HG02571 (cell line): ENCODE measurements around the gene OR2G6.
A peak's percentile ranks its signal among the peaks of the same experiment; 100 is the strongest.
"Not testable (repeated sequence)": the region's sequence is repeated elsewhere in the genome, so short reads cannot be mapped to it uniquely, and the experiment has no call there.

Experiments
- ATAC-seq: cut with Tn5 transposase; IDR thresholded peaks from one replicate; pipeline ENCODE4 v1.9.1; 2021; ENCODE audit warnings: mild to moderate bottlenecking, moderate library complexity; ENCODE audit not compliant: unreplicated experiment

Gene OR2G6

DNA sequence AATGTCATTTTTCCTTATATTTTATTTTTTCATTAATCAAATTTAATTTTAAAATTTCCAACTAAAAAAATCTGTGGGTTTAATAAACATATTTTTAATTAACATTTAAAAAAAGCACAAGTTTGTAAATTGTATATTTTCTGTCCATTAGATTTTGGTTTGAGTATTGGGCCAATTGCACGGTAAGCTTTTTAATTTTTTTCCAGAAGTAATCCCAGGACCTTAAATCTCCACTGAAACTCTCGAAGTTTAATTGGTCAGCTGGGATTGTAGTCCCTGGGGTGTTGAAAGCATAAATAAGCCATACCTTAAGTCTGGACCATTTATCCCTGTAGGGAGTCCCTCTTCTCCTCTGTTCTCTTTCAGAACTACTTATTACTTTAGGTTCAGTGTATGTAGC is at the start of gene OR2G6:
TSS of gene OR2G6 (plus strand) at position 301 of the 400 bp plus-strand sequence. CDS start 13,574 bp downstream, outside the sequence.
- ATAC-seq, result not testable (repeated sequence)

DNA sequence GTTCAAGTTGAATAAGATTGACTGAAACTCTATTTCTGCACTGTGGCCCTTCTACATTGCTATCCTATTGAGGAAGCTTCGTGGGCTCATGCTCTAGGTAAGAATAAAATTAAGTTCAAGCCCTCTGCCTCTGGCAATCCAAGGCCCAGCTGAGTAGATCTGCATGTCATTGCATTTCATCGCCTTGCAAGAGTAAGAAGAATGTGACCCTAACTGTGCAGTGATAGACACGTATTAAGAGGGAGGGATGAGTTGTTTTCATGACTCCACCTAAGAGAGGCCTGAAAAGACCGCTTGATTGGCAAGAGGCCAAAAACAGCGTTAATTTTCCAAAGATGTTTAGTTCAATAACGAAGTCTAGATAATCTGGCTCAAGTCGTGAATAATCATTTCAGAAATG is 48.8 kb upstream of the OR2G6 start:
- not testable (repeated sequence) for ATAC-seq

DNA sequence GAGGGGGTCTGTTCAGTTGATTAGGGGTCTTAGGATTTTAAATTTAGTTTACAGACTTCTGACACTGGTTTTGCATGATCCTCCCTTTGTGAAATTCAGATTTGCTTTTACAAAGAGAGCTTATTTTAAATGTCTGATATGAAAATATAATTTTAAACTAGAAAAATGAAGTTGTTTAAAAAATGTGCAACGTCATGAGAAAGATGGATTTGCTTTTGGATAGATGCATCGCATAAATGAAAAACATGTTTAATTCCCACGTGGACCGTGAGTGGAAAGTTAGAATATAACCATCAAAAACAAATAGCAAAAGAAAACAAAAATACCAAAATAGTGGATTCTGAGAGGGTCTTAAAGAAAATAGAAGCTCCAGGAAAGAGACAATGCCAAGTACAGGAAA is 36.7 kb upstream of the OR2G6 start:
- ATAC-seq, result no peak

DNA sequence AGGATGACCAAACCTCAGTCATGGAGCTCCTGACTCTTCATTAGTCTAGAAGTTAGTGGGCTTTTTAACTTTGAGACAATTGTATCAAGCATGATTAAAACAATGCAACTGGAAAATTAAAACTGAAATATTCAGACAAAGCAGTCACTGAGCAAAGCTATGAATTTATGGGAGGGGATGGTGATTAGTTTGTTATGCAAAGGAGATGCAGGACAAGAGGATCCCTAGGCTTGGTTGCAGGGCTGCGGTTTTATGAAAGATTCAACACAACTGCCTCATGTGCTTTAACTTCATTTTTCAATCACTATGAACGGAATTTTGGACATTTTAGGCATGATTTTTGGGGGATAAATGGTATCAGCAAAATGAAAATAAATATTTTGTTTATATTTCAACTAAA is 35.8 kb upstream of the OR2G6 start:
- ATAC-seq, result not testable (repeated sequence)

DNA sequence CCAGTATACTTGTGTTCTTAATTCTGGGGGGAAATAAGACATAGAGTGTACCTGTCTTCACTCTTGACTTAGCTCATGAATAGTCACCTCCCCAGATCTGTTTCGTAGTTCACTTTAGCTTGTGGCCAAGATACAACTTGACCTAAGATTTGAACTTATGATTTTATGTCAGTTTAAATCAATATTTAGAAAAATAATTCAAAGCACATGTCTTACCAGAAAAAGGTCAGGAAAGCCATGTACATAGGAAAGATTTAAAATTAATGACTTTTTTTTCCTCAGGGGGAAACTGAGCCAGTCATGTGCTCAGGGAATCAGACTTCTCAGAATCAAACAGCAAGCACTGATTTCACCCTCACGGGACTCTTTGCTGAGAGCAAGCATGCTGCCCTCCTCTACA is 34.8 kb upstream of the OR2G6 start, which contains the start of gene OR2T3:
TSS of gene OR2T3 (plus strand) at position 301 of the 400 bp plus-strand sequence. CDS start at position 301, 0 bp downstream.
- ATAC-seq, result not testable (repeated sequence)

DNA sequence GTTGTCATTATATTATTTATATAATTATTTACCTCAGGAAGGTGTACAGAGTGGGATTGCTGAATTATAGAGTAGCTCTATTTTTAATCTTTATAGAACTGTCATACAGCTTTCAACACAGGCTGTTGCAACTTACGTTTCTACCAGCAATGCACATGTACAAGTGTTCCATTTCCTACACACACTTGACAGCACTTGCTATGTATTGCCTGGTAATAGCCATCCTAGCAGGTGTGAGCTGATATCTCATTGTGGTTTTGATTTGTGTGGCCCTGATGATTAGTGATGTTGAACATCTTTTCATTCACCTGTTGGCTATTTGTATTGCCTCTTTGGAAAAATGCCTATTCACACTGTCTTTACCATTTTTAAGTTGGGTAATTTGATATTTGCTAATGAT is 32.2 kb upstream of the OR2G6 start:
- ATAC-seq, result not testable (repeated sequence)

DNA sequence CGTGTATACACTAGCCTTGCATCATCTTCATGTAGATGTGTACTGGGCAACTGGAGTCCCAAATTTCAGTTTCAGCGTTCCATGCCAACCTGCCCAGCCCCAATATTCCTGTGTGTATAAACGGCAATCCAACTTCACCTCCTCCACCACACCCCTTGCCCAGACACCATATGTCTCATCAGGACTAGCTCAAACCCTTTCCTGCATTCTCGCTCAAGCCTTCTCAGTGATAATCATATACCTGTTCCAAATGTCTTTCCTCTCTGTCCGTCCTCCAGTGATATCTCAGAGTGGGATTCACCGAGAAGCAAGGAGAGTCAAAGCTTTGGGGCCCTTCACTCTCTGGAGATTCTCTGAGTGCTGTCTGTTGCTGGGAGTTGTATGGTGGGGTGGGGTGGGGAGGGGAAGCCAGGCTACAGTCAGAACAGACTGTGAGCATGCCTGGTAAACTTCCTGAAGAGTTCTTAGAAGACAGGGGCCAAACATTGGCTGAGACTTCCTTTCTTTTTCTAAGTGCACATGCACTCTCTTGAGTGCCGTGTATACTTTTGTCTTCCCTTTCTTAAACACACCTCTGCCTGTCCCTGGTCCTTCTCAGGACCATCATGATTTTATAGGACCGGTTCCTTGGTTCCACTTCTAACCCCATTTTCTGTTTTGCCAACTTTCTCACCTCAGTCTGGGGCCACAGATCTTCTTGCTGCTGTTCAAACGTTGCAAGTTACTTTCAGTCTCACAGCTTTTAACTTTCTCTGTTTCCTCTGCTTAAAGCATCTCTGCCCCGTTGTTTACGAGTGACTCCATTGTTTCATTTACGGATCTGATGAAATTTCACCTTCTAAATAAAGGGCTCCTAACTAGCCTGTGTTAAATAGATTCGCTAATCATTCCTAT is 25.9 kb upstream of the OR2G6 start:
- peak; percentile 89 for ATAC-seq

DNA sequence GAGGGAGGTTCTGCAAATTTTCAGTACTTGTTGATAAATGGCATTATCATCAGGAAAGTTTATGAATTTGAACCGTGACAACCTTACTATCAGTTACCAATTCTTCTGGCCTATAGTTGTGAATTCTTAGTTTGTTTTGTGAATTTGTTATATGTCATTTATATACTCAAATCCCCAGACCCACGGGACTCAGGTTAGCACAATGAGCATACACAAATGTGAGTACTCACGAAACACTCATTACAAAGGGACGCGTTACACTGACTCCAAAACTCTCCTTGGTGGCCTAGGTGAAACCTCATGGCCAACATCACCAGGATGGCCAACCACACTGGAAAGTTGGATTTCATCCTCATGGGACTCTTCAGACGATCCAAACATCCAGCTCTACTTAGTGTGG is 19.6 kb upstream of the OR2G6 start, which contains the start of gene OR2T5:
TSS of gene OR2T5 (plus strand) at position 301 of the 400 bp plus-strand sequence. CDS start at position 301, 0 bp downstream.
- not testable (repeated sequence) for ATAC-seq

DNA sequence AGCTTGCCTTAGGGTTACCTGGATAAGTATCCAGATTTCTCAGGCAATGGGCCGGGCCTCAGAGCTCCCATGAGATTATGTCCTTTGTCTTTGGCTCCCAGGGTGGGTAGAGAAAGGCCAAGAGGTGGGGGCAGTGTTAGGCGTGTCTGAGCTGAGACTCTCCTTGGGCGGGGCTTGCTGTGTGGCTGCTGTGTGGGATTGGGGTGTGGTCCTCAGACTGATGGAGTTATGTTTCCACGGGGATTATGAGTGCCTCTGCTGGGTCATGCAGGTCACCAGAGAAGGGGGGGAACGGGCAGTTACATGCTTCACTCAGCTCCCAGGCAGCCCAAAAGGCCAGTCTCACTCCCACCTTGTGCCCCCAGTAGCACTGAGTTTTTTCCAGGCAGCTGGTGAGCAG is 11.2 kb upstream of the OR2G6 start:
- not testable (repeated sequence) for ATAC-seq

DNA sequence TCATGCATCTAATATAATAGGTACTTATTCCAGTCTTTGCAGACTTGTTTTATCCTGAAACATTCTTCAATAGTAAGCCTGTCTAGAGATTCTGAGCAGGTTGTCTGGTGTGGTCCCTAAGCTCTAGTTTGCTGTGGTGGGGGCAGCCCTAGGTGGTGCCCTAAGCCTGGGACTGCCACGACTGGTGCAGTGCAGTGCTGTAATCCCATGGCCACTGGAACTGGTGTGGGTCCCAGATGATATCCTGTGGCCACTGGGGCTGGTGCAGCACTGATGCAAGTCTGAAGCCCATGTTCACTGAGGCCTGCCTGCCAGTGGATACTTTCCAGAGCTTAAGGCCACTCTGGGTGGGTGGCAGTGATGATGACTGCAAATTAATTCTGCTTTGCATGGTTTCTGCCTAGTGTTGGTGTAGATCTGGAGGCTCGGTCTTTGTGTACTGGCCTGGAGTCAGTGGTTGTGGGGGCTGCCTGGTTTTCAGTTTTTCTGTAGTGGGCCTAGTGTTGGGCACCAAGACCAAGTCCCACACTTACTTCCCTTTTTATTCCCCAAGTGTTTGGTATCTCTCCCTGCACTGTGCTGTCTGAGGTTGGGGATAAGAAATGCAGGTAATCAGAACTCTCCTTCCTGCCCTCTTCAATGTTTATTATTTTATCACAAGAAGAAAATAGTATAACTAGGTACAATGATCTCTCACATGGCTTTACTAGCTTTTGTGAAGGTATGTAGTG is 7.4 kb upstream of the OR2G6 start:
- not testable (repeated sequence) for ATAC-seq

DNA sequence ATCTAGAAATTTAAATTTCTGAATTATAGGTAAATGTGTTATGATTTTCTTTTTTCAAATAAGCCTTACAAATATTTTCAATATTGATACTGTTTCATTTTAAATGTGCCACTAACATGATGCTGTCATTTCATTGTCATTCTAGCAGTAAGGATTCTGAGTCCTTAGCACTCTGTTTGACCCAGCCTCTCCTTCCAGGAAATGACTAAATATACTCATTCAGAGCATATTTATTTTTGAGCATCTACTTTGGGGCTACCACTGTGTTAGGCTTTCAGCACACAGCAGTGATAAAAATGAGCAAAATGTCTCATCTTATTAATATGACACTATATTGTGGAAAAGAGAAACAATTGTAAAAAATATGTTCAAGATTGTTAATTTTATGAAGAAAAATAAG is 2.3 kb downstream of the OR2G6 start:
- ATAC-seq, result not testable (repeated sequence)

DNA sequence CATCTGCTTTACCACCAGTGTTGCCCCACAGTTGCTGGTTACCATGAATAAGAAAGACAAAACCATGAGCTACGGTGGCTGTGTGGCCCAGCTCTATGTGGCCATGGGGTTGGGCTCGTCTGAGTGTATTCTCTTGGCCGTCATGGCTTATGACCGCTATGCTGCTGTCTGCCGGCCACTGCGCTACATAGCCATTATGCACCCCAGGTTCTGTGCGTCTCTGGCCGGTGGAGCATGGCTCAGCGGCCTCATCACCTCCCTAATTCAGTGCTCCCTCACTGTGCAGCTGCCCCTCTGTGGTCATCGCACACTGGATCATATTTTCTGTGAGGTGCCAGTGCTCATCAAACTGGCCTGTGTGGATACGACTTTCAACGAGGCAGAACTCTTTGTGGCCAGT is 14.0 kb downstream of the OR2G6 start:
- ATAC-seq, result no peak

DNA sequence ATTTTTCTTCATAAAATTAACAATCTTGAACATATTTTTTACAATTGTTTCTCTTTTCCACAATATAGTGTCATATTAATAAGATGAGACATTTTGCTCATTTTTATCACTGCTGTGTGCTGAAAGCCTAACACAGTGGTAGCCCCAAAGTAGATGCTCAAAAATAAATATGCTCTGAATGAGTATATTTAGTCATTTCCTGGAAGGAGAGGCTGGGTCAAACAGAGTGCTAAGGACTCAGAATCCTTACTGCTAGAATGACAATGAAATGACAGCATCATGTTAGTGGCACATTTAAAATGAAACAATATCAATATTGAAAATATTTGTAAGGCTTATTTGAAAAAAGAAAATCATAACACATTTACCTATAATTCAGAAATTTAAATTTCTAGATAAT is 29.6 kb downstream of the OR2G6 start:
- ATAC-seq, result not testable (repeated sequence)

DNA sequence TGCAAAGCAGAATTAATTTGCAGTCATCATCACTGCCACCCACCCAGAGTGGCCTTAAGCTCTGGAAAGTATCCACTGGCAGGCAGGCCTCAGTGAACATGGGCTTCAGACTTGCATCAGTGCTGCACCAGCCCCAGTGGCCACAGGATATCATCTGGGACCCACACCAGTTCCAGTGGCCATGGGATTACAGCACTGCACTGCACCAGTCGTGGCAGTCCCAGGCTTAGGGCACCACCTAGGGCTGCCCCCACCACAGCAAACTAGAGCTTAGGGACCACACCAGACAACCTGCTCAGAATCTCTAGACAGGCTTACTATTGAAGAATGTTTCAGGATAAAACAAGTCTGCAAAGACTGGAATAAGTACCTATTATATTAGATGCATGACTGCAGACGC is 39.5 kb downstream of the OR2G6 start:
- ATAC-seq, result not testable (repeated sequence)

DNA sequence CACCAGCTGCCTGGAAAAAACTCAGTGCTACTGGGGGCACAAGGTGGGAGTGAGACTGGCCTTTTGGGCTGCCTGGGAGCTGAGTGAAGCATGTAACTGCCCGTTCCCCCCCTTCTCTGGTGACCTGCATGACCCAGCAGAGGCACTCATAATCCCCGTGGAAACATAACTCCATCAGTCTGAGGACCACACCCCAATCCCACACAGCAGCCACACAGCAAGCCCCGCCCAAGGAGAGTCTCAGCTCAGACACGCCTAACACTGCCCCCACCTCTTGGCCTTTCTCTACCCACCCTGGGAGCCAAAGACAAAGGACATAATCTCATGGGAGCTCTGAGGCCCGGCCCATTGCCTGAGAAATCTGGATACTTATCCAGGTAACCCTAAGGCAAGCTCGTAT is 43.2 kb downstream of the OR2G6 start:
- not testable (repeated sequence) for ATAC-seq

DNA sequence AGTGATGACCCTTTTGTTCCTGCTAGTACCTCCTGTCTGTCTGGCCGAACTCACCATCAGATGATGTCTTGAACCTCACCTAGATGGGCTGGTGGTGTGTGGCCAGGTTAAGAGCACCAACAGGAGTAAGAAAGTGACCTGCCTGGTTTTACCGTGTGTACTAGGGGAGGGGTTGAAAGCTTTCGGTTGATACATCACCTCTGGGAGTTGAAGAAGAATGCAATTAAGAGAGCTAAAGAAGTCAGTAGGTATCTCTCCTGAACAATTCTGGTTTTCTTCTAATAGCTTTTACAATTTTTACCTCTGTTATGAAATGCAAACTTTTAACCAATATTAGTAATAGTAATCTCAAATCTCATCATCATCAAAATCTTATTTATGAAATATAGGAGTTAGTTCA is 54.8 kb downstream of the OR2G6 start, which contains the start of gene OR2T29:
TSS of gene OR2T29 (minus strand) at position 101 of the 400 bp plus-strand sequence. CDS start 3,281 bp downstream, outside the sequence.
- ATAC-seq, result not testable (repeated sequence)

DNA sequence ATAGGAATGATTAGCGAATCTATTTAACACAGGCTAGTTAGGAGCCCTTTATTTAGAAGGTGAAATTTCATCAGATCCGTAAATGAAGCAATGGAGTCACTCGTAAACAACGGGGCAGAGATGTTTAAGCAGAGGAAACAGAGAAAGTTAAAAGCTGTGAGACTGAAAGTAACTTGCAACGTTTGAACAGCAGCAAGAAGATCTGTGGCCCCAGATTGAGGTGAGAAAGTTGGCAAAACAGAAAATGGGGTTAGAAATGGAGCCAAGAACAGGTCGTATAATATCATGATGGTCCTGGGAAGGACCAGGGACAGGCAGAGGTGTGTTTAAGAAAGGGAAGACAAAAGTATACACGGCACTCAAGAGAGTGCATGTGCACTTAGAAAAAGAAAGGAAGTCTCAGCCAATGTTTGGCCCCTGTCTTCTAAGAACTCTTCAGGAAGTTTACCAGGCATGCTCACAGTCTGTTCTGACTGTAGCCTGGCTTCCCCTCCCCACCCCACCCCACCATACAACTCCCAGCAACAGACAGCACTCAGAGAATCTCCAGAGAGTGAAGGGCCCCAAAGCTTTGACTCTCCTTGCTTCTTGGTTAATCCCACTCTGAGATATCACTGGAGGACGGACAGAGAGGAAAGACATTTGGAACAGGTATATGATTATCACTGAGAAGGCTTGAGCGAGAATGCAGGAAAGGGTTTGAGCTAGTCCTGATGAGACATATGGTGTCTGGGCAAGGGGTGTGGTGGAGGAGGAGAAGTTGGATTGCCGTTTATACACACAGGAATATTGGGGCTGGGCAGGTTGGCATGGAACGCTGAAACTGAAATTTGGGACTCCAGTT is 57.9 kb downstream of the OR2G6 start:
- ATAC-seq, result not testable (repeated sequence)

DNA sequence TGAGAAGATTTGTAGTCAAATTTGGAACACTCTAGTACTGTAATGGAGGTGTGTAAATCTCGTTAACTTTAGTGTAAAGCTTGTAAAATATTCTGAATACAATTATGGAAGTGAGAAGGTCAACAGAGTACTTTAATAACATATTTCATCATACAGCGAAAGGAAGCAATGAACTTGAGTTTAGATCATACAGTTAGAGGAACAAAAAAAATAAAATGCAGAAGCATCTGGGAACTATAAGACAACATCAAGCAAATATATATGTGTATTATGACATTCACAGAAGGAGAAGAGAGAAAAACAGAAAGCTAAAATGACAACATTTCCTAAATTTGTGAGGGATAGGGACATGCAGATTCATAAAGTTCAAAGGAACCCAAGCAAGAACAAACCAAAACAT is 61.2 kb downstream of the OR2G6 start:
- not testable (repeated sequence) for ATAC-seq

DNA sequence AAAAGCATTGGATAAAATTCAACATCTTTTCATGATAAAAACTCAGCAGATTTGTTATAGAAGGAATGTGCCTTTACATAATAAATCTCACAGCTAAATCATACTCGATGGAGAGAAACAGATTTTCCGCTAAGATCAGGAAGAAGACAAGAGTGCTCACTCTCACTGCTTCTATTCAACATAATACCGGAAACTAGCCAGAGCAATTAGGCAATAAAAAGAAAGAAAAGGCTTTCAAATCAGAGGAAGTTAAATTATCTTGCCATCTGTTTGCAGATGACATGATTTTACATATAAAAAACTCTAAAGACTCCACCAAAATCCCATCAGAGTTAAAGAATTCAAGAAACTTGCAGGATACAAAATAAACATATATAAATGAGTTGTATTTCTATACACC is 62.9 kb downstream of the OR2G6 start:
- not testable (repeated sequence) for ATAC-seq

DNA sequence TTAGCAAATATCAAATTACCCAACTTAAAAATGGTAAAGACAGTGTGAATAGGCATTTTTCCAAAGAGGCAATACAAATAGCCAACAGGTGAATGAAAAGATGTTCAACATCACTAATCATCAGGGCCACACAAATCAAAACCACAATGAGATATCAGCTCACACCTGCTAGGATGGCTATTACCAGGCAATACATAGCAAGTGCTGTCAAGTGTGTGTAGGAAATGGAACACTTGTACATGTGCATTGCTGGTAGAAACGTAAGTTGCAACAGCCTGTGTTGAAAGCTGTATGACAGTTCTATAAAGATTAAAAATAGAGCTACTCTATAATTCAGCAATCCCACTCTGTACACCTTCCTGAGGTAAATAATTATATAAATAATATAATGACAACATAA is 64.2 kb downstream of the OR2G6 start:
- ATAC-seq, result not testable (repeated sequence)
